CD1c-positive myeloid dendritic cell (primary cell): ENCODE measurements around the gene COA6.

Experiments used
- DNase-seq: peaks from one replicate; pipeline ENCODE4 v3.0.0-alpha.2; 2016; ENCODE audit errors: extremely low spot score

The COA6 gene

DNA sequence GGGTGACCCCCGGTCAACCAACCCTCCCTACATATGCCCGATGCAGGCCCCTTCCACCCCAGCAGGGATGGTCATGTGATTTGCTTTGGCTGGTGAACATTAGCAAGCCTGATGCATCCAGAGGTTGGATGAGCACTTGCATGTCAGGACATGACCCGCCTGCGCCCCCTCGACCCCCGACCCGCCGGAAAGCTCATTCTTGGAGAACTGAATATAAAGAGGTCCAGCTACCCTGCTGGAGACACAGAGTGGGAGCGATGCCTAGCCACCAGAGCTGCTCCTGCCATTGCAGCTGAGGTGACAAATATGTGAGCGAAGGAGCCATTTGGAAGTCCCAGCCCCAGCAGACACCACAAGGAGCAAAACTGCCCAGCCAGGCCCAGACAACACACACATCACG lies 39.6 kb downstream of the COA6 start:
- DNase-seq: no peak

DNA sequence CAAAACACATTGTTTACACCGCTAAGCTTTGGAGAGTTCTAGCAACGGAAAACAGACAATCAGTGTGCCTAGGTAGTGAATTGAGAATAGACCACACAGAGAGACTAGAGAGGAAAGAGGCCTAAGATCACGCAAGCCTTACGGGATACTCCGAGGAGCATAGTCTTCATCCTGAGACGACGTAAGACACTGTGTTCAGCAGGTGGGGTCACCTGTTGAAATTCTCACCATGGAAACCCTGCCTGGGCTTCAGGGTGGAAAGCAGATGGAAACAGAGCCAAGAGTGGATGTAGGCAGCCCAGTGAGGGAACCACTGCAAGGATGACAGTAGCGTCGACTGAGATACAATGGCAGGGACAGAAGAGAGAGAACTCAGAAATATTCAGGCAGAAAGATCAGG lies 40.2 kb downstream of the COA6 start:
- no peak for DNase-seq

DNA sequence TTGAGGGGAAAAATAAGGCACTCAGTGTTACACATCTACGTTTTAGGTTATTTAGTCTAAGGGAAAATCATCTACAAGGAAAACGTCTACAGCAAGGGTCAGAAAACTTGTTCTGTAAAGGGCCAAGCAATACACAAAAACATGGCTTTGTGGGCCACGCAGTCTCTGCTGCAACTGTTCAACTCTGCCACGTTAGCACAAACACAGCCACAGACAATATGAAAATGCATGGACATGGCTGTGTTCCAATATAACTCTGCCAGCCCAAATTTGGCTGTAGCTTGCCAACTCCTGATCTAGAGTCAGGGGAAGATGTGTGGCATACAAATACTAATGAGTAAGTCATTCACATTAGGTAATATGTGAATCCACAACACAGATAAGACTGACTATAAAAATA lies 40.7 kb downstream of the COA6 start:
- DNase-seq: no peak

DNA sequence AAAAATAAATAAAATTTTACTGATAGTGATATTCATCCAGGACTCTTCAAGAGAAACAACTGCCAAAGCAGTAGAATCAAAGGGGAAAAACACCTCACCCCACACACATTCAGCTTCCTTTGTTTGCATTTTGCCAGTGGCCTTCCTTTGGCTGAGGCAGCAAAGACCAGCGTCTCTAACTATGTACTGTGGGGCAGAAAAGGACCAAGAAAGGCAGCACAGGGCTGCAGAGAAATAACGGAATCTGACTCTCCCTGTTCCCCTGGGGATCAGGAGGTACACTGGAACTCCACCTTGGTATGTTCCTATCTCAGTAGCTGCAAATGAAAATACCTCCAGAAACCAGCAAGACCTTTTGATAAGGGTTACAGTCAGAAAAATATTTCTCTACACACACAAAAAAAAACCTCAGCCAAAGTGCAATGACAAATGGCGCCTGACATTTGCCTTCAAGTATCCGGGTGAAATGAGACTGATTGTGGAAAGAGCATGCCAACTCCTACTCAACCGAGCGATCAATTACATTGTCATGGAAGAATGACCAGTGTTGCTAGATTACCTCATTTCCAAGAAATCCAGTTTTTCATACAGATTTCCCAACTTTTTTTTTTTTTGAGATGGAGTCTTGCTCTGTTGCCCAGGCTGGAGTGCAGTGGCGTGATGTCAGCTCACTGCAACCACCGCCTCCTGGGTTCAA lies 54.8 kb downstream of the COA6 start:
- DNase-seq: no peak

DNA sequence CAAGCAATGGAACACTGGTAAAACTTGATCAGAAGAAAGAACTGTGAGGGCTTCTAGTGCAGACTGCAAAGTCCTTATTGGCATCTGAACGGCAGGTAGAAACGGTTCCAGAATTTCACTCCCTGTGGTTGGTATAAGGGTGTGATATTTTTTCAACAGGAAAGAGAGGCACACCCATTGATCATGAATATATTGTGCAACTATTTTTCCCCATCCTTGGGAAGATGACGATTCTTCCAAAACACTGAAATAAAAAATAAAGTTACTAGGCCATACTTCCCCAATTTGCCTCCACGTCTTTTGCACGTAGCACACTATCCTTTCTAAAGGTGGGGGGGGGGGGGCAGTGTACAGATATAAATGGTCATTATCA lies 56.2 kb downstream of the COA6 start:
- DNase-seq: no peak

DNA sequence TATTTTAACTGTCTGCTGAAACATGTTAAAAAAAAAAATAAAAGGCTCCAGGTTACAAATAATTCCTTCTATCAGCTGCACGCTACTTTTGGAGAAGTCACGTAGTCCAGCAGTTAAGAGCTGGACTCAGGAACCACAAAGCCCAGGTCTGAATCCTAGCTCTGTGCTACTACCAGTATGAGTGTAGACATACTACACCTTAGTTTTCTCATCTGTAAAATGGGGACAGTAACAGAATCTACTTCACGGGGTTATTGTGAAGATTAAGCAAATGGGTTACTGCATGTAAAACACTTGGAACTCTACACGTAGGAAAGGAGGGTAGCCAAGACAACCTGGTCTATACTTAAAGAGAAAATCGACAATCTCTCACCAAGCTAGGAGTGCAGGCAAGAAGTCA lies 57.4 kb downstream of the COA6 start:
- DNase-seq: no peak

DNA sequence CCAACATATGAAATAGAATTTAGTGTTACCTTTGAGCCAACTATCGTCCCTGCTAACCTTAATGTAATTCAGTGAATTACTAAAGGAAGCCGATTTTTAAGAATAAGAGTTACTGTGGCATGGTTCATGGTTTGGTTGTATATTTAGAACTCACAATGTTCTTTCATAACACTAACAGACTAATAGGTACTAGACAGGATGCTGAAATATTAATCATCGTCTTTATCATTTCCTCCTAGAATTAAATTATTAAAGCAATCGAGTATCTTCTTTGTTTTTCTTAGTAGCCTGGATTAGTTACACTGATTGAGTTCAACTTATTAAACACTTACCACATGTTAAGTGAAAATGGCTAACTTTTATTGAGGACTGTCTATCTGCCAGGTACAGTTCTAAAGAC lies 58.0 kb downstream of the COA6 start:
- DNase-seq: no peak

DNA sequence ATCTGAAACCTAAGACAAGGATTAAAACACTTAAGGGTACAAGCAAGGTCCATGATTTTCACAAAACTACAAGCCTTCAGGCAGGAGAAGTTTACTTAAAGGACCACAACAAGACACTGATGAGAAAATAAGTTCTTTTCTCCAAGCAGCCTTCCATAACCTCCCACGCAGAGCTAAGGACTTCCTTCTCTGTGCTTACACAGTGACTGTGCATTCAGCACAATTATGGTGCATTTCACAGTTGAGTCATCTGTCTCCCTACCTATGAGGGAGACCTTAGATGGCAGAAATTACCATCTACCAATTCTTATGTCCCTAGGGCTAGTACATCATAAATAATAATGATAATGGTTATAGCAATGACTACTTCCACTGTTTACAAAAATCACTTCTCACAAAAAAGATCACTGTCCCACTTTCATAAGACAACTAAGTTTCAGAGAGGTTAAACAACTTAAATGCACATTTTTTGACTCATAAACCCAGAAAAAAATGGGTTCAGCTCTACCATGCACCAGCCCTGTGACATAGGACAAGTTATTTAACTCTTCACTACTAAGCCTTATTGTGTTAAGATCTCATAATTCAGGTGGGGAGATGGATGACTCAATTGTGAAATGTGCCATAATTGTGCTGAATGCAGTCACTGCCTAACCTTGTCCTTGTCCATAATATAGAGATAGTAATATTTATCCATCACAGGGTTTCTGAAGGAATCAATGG lies 60.5 kb downstream of the COA6 start:
- DNase-seq: peak; percentile 66
